HG03139 (cell line): ENCODE results near the gene RPS15A.
"Not testable (repeated sequence)": the region's sequence is repeated elsewhere in the genome, so short reads cannot be mapped to it uniquely, and the experiment has no call there.

Experiments used
- ATAC-seq: cut with Tn5 transposase; IDR thresholded peaks from one replicate; pipeline ENCODE4 v1.9.1; 2021; ENCODE audit not compliant: unreplicated experiment

RPS15A gene

DNA sequence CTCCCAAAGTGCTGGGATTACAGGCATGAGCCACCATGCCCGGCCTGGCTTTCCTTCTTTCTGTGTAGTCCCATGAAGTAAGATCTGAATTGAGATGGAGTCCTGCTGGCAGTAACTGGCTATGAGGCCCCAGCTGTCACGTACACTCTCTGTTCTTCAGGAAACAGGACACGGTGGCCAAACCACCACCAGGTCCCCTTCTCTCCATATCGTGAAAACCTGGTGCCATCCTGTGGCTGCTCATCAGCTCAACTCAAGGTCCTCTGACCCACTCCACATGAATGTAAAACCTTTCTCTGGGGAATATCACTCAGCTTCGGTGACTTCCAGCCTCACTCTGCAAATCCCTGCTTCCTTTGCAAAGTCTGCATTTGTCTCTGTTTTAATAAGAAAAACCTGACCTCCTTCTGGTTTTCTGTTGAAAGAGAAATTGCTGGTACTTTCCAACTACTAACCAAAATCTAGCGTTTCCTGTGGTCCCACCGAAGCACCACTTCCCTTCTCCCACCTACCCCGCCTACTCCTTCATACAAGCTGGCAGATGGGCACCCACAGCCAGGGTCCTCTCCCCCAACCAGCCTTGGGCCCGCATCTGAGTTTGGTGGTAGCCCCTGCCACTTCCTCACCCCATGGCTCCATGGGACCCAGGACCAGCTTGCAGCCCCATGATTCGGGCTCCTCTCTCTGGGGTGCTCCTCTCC is 32.0 kb downstream of the RPS15A start:
- not testable (repeated sequence) for ATAC-seq

GRCh38 chr16:18756639-18757038 is 33.5 kb downstream of the RPS15A start:
- not testable (repeated sequence) for ATAC-seq

DNA sequence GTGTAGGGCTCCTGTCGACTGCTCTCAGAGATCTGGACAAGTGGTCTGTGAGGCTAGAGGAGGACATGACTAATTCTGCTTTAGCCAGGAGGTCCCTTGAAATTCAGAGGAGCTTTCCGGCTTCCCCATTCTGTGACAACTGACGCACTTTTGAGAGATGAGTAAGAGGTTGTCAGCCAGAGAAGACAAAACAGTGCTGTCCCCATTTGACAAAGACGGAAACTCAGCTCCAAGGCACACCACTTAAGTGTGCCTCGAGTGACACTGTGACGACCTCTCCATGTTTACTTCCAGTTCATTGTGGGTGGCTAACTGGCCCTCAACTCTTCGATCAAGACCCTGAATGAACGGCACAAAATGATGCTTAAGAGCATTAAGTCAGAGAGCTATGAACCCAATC is 47.3 kb downstream of the RPS15A start:
- not testable (repeated sequence) for ATAC-seq

DNA sequence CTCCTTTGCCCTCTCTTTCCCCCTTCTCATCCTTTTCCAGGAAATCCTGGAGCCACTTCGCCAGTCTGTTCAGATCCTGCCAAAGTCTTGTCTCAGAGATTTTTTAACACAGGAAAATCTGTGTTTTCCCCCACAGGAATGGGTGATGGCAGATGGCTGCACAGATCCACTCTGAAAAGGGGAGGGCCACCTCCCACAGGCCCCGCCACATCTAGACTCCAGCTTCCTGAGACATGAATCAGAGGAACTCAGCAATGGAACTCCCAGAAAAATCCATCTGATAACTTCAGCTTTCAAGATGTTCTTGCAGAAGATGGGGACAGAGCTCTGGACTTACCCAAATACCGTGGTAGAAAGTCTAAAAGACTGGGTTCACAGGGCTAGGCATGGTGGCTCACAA is 50.1 kb downstream of the RPS15A start:
- ATAC-seq: not testable (repeated sequence)

- ATAC-seq: not testable (repeated sequence)
These were observed 51.4 kb downstream of the RPS15A start for GRCh38 chr16:18738768-18739167.

DNA sequence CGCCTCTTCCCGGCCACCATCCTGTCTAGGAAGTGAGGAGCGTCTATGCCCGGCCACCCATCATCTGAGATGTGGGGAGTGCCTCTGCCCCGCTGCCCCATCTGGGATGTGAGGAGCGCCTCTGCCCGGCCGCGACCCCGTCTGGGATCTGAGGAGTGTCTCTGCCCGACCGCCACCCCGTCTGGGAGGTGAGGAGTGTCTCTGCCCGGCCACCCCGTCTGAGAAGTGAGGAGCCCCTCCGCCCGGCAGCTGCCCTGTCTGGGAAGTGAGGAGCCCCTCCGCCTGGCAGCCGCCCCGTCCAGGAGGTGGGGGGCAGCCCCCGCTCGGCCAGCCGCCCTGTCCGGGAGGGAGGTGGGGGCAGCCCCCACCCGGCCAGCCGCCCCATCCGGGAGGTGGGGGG is 55.9 kb downstream of the RPS15A start:
- ATAC-seq: not testable (repeated sequence)
